H1 (cell line): Measurements from ENCODE around the gene TTC32. TPM values are rescaled to one million over a fixed set of nuclear protein-coding genes. Genes with fewer than 3 reads are reported as not detected.

Experiments
- CTCF ChIA-PET: fragments of 300-600 bp; sonication (Branson Sonifier 250); formaldehyde crosslinking; loops from one replicate; lab custom pipeline; 2021; ENCODE audit not compliant: partially characterized antibody; lab: Charles Lee
- POLR2A ChIA-PET: fragments of 300-600 bp; sonication (Branson Sonifier 250); formaldehyde crosslinking; loops from one replicate; lab custom pipeline; 2021; ENCODE audit warnings: inconsistent platforms; ENCODE audit not compliant: partially characterized antibody; lab: Charles Lee
- DNase-seq, 2 experiments: peaks; one replicate each; pipeline versions ENCODE4 v3.0.0 to v3.0.0-alpha.2; 2010 to 2022; ENCODE audit warnings: low spot score in 2 of 2, low read depth in 1 of 2, mixed read lengths in 1 of 2
- FAIRE-seq: peaks from 2 replicates; lab custom pipeline; 2011; peaks lifted over from hg19 to GRCh38; lab: Jason Lieb, UNC
- H2AFZ ChIP-seq: 2 replicates; pipeline ENCODE4 v1.8.1; 2012; ENCODE audit warnings: low read length, inconsistent platforms
- H2AK5ac ChIP-seq: 2 replicates; pipeline ENCODE4 v1.6.1; 2013; ENCODE audit warnings: low read depth, low read length
- H2BK120ac ChIP-seq: replicated peaks from 2 replicates; pipeline ENCODE3; 2013; ENCODE audit warnings: low read depth, low read length, inconsistent platforms
- H2BK12ac ChIP-seq: 2 replicates; pipeline ENCODE4 v1.6.1; 2013; ENCODE audit warnings: low read depth, low read length
- H2BK15ac ChIP-seq: 2 replicates; pipeline ENCODE4 v1.6.1; 2013; ENCODE audit warnings: low read length
- H2BK20ac ChIP-seq: 2 replicates; pipeline ENCODE4 v1.6.1; 2013; ENCODE audit warnings: low read length
- H2BK5ac ChIP-seq: 2 replicates; pipeline ENCODE4 v1.6.1; 2013; ENCODE audit warnings: low read depth, low read length
- H3K14ac ChIP-seq: 2 replicates; pipeline ENCODE4 v1.6.1; 2013; ENCODE audit warnings: inconsistent platforms; ENCODE audit not compliant: insufficient read length
- H3K18ac ChIP-seq: 2 replicates; pipeline ENCODE4 v1.6.1; 2013; ENCODE audit warnings: low read length; ENCODE audit errors: extremely low read depth
- H3K23ac ChIP-seq: 2 replicates; pipeline ENCODE4 v1.6.1; 2013; ENCODE audit warnings: inconsistent platforms; ENCODE audit not compliant: insufficient read length
- H3K23me2 ChIP-seq: 2 replicates; pipeline ENCODE4 v1.6.1; 2013; ENCODE audit warnings: low read depth, low read length
- H3K27ac ChIP-seq: 2 replicates; pipeline ENCODE4 v1.6.1; 2011; ENCODE audit warnings: low read depth, low read length, inconsistent platforms
- H3K27me3 ChIP-seq, 4 experiments: replicated peaks in 1 of 4; 1 replicate in 1 of 4; 2 replicates in 3 of 4; pipeline versions ENCODE4 v1.6.1 to v1.8.1; 2011 to 2013; ENCODE audit warnings: low read length in 3 of 4, mild to moderate bottlenecking in 3 of 4, inconsistent platforms in 2 of 4, mixed read lengths in 2 of 4, moderate library complexity in 1 of 4; ENCODE audit not compliant: control insufficient read depth in 3 of 4, insufficient read depth in 3 of 4; ENCODE audit errors: extremely low read depth in 1 of 4
- H3K36me3 ChIP-seq, 4 experiments: 2 replicates each; pipeline versions ENCODE4 v1.6.1 to v1.8.1; 2011 to 2013; ENCODE audit warnings: mild to moderate bottlenecking in 4 of 4, low read length in 3 of 4, moderate library complexity in 2 of 4, control low read depth in 1 of 4, inconsistent platforms in 1 of 4; ENCODE audit not compliant: insufficient read depth in 4 of 4, control insufficient read depth in 2 of 4
- H3K4ac ChIP-seq: replicated peaks from 2 replicates; pipeline ENCODE3; 2013; ENCODE audit warnings: low read length, low read depth, mixed read lengths, inconsistent platforms; ENCODE audit not compliant: insufficient read length
- H3K4me1 ChIP-seq, 4 experiments: replicated peaks in 1 of 4; 1 replicate in 1 of 4; 2 replicates in 3 of 4; pipeline versions ENCODE4 v1.6.1 to v1.8.1; 2011 to 2013; ENCODE audit warnings: low read length in 3 of 4, inconsistent platforms in 2 of 4, mixed read lengths in 1 of 4; ENCODE audit not compliant: insufficient read depth in 4 of 4, control insufficient read depth in 3 of 4
- H3K4me2 ChIP-seq, 2 experiments: 2 replicates each; pipeline versions ENCODE4 v1.6.1 to v1.8.1; 2011 to 2013; ENCODE audit warnings: low read depth in 2 of 2, low read length in 2 of 2, control low read depth in 1 of 2, inconsistent platforms in 1 of 2, mild to moderate bottlenecking in 1 of 2; ENCODE audit not compliant: insufficient read depth in 1 of 2
- H3K4me3 ChIP-seq, 4 experiments: fragments of 200-600, 300-600 bp in 1 of 4; sonication (generic), shearing (Covaris generic), sonication (Bioruptor Twin) in 1 of 4; 2 replicates each; pipeline versions ENCODE4 v1.5.1 to v1.8.1; 2011 to 2016; ENCODE audit warnings: low read length in 4 of 4, low read depth in 3 of 4, control low read depth in 2 of 4, inconsistent platforms in 2 of 4, mild to moderate bottlenecking in 2 of 4, mixed read lengths in 1 of 4, moderate library complexity in 1 of 4; ENCODE audit not compliant: insufficient read depth in 2 of 4; ENCODE audit errors: extremely low read depth in 1 of 4
- H3K56ac ChIP-seq: replicated peaks from 2 replicates; pipeline ENCODE3; 2013; ENCODE audit warnings: low read depth, mild to moderate bottlenecking, mixed read lengths, low read length, inconsistent platforms; ENCODE audit not compliant: insufficient read length
- H3K79me1 ChIP-seq: 2 replicates; pipeline ENCODE4 v1.6.1; 2013; ENCODE audit warnings: low read depth, low read length, control low read depth
- H3K79me2 ChIP-seq, 2 experiments: 2 replicates each; pipeline versions ENCODE4 v1.6.1 to v1.8.1; 2012 to 2013; ENCODE audit warnings: low read length in 2 of 2, mild to moderate bottlenecking in 2 of 2, inconsistent platforms in 1 of 2; ENCODE audit not compliant: insufficient read depth in 2 of 2, control insufficient read depth in 1 of 2
- H3K9ac ChIP-seq, 4 experiments: replicated peaks in 1 of 4; 1 replicate in 1 of 4; 2 replicates in 3 of 4; pipeline versions ENCODE4 v1.6.1 to v1.8.1; 2011 to 2013; ENCODE audit warnings: low read depth in 3 of 4, low read length in 3 of 4, control low read depth in 2 of 4, mild to moderate bottlenecking in 2 of 4, moderate library complexity in 2 of 4, inconsistent platforms in 1 of 4; ENCODE audit errors: extremely low read depth in 1 of 4
- H3K9me3 ChIP-seq, 2 experiments: 2 replicates each; pipeline versions ENCODE4 v1.6.1 to v1.8.1; 2012 to 2013; ENCODE audit warnings: mild to moderate bottlenecking in 2 of 2, moderate library complexity in 2 of 2, control low read depth in 1 of 2, inconsistent platforms in 1 of 2, low read depth in 1 of 2, low read length in 1 of 2, mixed read lengths in 1 of 2; ENCODE audit not compliant: insufficient read depth in 2 of 2
- H4K20me1 ChIP-seq, 2 experiments: replicated peaks in 1 of 2; 2 replicates each; pipeline versions ENCODE3 to v1.8.1; 2011 to 2013; ENCODE audit warnings: inconsistent platforms in 2 of 2, low read length in 2 of 2, mild to moderate bottlenecking in 1 of 2; ENCODE audit not compliant: insufficient read depth in 2 of 2, control insufficient read depth in 1 of 2
- H4K5ac ChIP-seq: 2 replicates; pipeline ENCODE4 v1.6.1; 2013; ENCODE audit warnings: low read length, low read depth, mixed read lengths, inconsistent platforms; ENCODE audit not compliant: insufficient read length
- H4K8ac ChIP-seq: 2 replicates; pipeline ENCODE4 v1.8.0; 2013; ENCODE audit warnings: mild to moderate bottlenecking, moderate library complexity, low read length, inconsistent platforms; ENCODE audit not compliant: insufficient read depth; ENCODE audit errors: extremely low read depth
- H4K91ac ChIP-seq: replicated peaks from 2 replicates; pipeline ENCODE3; 2013; ENCODE audit warnings: low read length, mixed read lengths, inconsistent platforms; ENCODE audit not compliant: insufficient read length
- BCL11A ChIP-seq, 2 experiments: IDR thresholded peaks; one replicate each; pipeline ENCODE4 v1.6.1; 2011; ENCODE audit warnings: low read depth in 2 of 2, low read length in 2 of 2, mild to moderate bottlenecking in 2 of 2
- EGR1 ChIP-seq: IDR thresholded peaks from 2 replicates; pipeline ENCODE4 v1.6.1; 2011; ENCODE audit warnings: low read depth, low read length, borderline replicate concordance
- MAFK ChIP-seq: IDR thresholded peaks from 2 replicates; pipeline ENCODE4 v1.6.1; 2012; ENCODE audit warnings: low read depth, mild to moderate bottlenecking, improper control_type of control experiment, low read length
- PHF8 ChIP-seq: fragments of 200-600 bp; sonication (generic); conservative IDR thresholded peaks from 2 replicates; pipeline ENCODE4 v1.7.1; 2012; ENCODE audit warnings: low read depth, mild to moderate bottlenecking, inconsistent platforms, low read length, moderate library complexity
- SIN3A ChIP-seq, 2 experiments: IDR thresholded peaks in 1 of 2; conservative IDR thresholded peaks in 1 of 2; 2 replicates each; pipeline ENCODE4 v1.6.1; 2011 to 2012; ENCODE audit warnings: low read length in 2 of 2, improper control_type of control experiment in 1 of 2, low read depth in 1 of 2, mild to moderate bottlenecking in 1 of 2
- YY1 ChIP-seq: IDR thresholded peaks from 2 replicates; pipeline ENCODE4 v1.6.1; 2011; ENCODE audit warnings: low read depth, mild to moderate bottlenecking, low read length
- WGBS, 2 experiments: shearing (Covaris generic) in 1 of 2; methylation state at CpG; one replicate each; pipeline versions ENCODE4 v1.1.6 to v1.1.7; 2013 to 2015; ENCODE audit warnings: low lambda C conversion rate in 2 of 2, mixed read lengths in 2 of 2, inconsistent platforms in 1 of 2, low coverage in 1 of 2, missing lambda C conversion rate in 1 of 2; ENCODE audit not compliant: insufficient replicate concordance in 2 of 2, insufficient coverage in 1 of 2, insufficient read length in 1 of 2; ENCODE audit errors: extremely low coverage in 1 of 2, missing lambda C conversion rate in 1 of 2; 5-methylcytosine and 5-hydroxymethylcytosine counted together
- polyA plus RNA-seq, 7 experiments: library from polyadenylated mRNA; depleted of rRNA in 3 of 7; stranded (reverse) in 5 of 7; unstranded in 2 of 7; fragments of >200 nt in 5 of 7; fragments of 200-250 nt in 2 of 7; gene quantifications; 1 replicate in 5 of 7; 2 replicates in 1 of 7; 4 replicates in 1 of 7; pipeline versions ENCODE4 v1.2.1 to v1.2.3, GENCODE V29; 2011 to 2013; ENCODE audit warnings: missing spikeins in 2 of 7, mixed read lengths in 2 of 7
- total RNA-seq: library from RNA; stranded (reverse); fragmentation: NEBNext Ultra II Directional; extraction: Animal tissue kit (Norgen Biotek cat#: 25700); gene quantifications from 2 replicates; pipeline ENCODE4 v1.2.1, GENCODE V29; 2021

TTC32 gene
- total and polyA plus RNA-seq, 2 of the 8 experiments (the other 6 are each of a cell fraction or from before 2014, with no cell fraction given): 6.8 to 8.7 TPM

DNA sequence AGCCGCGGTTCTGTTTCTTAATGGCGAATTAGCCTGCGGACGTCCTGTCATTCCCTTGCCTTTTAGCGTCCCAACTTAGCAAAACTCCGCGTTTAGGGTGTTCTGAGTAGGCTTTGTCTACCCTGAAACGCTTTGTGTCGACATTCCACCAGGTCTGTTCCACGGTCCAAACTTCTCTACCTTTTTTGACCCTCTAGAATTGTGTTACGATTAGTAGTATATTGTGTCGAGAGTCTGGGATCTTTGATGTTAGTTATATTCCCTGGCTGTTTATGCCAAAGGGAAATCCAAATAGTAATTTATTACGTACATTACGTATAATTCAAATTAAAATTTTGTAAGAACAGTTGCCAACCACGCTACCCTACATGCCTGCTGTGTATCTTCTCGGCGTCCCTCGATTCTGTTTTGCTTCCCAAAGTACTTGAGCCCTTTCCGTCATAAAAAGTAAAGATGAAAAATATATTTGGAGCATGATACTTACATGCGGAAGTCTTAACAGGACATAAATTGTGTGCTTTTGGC is 495 bp upstream of the TTC32 start:
- Histone ChIP-seq H3K27ac (peak overlapping the region; percentile 92), H3K36me3 (no peaks in the 10 kb centered on the region), H2BK20ac (no peak overlapping the region), H2AFZ (peak overlapping the region; percentile 100), H3K56ac (peak overlapping the region; percentile 13), H3K23ac (no peak overlapping the region), H2BK5ac (peak overlapping the region; percentile 93; the same call in 1 of the 2 replicates), H3K4ac (peak overlapping the region; percentile 81), H4K5ac (peak overlapping the region; percentile 85), H3K79me1 (no peaks in the 10 kb centered on the region; the same call in 1 of the 2 replicates), H3K27me3 (no peaks in the 10 kb centered on the region), H3K79me2 (peaks cover 5 to 27% of the 10 kb centered on the region in 2 experiments; a peak in 3 of 4 replicates), H3K18ac (peak overlapping the region; percentile 81), H4K20me1 (peaks cover 0 to 2% of the 10 kb centered on the region in 2 experiments), H3K9ac (peak overlapping the region; percentile 84 to 100 (median 99)), H2AK5ac (no peak overlapping the region), H2BK120ac (no peak overlapping the region), H3K23me2 (peaks cover 9% of the 10 kb centered on the region), H4K8ac (peak overlapping the region; percentile 98; the same call in 1 of the 2 replicates), H3K4me3 (peak overlapping the region; percentile 69 to 100 (median 92)), H4K91ac (peak overlapping the region; percentile 98), H2BK15ac (0 out of 2 replicates have a peak overlapping the region, but pooled peaks have one; percentile 21), H3K4me1 (peaks cover 0 to 3% (median 1%) of the 10 kb centered on the region in 4 experiments; a peak in 2 of 7 replicates), H2BK12ac (peak overlapping the region; percentile 18; the same call in 1 of the 2 replicates), H3K9me3 (no peaks in the 10 kb centered on the region), H3K4me2 (peak overlapping the region; percentile 58 to 93), H3K14ac (no peak overlapping the region)
- DNase-seq: no peak
- TF ChIP-seq MAFK (no peak), YY1 (peak; percentile 73; the same call in 1 of the 2 replicates), SIN3A (conservative IDR thresholded peaks at IDR 0.05 in 1 of 2, IDR thresholded peaks at IDR 0.05 in 1 of 2; ENCODE audit: low read depth in 1 of 2, low read length in 2 of 2) (0 out of 4 replicates have a peak, but pooled peaks of 1 of the 2 experiments have one; percentile 49), EGR1 (no peak), BCL11A (IDR thresholded peaks at IDR 0.05; ENCODE audit: low read depth in 2 of 2, low read length in 2 of 2) (no peak), PHF8 (0 out of 2 replicates have a peak, but pooled peaks have one; percentile 15)
- no peak for FAIRE-seq
- WGBS, 2 experiments: 8% methylated on average over 21 of the region's 21 CpGs; no CpG with 5 or more reads in 1 of the 2 experiments
- POLR2A ChIA-PET: interaction anchor here (0.7 kb wide), 1 partner anchor 53 kb away, joined by 3 read pairs; no protein-coding TSS in a partner anchor
- CTCF ChIA-PET: interaction anchor here (0.9 kb wide), 1 partner anchor 10 kb away, joined by 3 read pairs; no protein-coding TSS in a partner anchor
